SKM-1 treated with dmso at 0.1 percent for 144 hours (cell line): ENCODE results near the gene SEBOX.

Source experiments
- DNase-seq: peaks from one replicate; lab custom pipeline; 2025; ENCODE audit not compliant: unreplicated experiment; lab: John Stamatoyannopoulos, UW

Gene SEBOX

DNA sequence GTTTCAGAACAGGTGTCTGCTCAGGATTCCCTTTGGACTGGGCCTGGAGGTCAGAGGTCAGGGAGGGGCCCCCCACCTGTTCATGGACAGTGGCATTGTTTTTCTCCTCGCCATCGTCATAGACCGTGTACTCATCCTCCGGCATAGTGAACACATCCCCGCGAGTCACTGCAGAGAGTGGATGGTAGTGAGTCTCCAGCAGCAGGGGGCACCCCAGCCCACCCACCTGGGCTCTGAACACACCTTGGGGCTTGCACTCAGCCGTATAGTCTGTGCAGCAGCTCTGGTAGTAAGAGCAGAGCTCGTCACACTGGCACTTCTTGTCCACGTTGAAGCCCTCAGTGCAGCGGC, 4.7 kb upstream of the SEBOX start:
- DNase-seq = no peak

DNA sequence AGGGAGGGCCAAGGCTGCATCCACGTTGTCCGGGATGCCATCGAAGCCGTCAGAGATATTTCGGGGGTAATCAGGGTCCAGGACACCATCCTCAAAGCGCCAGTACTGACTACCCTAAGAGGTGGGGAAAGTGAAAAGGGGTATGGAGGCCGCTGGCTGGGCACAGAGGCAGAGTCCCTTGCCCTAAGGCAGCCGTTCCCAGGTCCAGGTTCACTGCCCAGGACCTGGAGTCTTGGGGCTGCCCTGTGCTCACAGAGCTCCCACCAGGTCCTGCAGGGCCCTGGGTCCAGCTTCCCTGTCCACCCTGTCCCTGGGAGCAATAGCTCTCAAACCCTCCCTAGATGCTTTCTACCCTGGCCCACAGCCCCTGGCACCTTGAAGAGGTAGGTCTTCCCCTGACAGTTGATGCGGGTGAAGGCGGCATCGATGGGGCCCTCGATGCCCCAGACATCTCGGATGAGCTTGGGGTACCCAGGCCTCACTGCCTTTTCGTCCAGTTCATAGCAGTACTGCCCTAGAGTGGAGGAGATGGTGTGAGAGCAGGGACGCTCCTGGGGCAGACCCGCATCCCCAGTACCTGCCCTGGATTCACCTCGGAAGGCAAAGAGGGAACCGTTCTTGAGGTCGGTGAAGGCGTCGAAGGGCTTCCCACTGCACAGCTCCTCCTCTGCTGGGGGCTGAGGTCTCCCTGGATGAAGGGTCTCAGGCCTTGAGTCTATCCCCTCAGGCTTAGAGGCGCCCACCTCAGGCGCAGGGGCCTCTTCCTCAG, 4.1 kb upstream of the SEBOX start:
- no peak for DNase-seq

DNA sequence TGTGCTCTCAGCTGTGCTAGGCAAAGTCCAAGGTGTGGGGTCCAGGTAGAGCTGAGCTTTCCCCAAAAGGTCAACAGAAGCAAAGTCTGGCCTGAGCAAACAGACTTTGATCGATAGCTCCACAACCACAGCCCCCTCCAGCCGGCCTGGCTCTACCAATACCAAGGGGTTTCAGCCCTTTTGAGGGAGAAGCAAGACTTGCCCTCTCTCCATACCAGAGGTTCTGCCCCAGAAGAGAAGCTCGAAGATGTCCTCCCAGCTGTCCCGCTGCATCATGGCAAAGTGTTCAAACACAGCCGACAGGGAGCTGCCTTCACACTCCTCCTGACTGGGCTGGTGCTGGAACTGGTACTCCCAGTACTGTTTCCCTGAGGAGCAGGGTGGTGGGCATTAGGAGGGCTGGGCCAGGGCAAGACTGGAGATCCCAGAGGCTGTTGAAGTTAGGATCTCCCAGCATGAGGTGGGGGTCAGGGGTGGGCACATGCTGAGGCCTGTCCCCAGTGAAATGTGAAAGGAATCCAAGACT, 3.4 kb upstream of the SEBOX start:
- no peak for DNase-seq

DNA sequence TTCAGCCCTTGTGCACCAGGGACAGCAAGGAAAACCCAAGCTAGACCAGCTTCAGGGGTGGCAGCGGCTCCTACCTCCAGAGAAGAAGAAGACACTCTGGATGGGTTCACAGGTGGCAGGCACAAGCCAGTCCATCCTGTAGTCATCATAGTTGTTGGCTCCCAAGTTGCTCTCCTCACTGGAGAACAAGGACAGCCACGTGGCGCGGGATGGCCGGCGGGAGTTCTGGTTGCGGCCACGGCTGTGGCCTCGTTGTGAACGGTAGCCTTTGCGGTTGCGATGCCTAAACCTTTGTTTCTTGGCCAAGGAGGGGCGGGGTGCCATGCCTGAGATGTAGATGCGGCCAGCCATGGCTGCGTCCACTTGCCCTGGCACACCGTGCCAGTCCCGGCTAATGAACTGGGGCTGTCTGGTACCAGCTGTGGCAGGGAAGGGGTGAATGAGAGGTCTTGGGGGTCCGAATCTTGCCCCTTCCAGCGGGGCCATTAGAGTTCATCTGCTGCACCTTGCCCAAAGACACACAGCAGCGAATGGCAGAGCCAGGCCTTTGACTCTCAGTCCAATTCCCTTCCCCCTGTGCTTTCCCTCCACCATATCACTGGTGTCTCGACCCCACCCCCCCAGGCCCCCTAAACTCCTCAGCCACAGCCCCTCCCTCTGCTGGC, 2.8 kb upstream of the SEBOX start:
- no peak for DNase-seq

DNA sequence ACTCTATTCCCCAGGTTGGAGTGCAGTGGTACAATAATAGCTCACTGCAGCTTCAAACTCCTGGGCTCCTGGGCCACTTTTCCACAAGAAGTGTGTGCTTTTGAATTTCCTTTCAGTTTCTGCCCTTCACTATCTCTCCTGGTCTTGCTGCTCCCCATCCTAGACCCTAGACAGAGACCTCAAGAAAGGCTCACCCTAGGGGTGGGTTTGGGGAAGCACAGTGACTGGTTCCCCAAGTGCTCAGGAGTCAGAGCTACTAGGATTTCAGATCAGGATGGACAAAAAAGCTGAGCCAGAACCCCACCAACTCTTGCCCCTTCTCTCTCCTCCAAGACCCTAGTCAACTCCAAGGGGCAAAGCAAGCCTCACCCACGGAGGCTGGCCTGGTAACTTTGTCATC, 1.6 kb upstream of the SEBOX start:
- DNase-seq = no peak

DNA sequence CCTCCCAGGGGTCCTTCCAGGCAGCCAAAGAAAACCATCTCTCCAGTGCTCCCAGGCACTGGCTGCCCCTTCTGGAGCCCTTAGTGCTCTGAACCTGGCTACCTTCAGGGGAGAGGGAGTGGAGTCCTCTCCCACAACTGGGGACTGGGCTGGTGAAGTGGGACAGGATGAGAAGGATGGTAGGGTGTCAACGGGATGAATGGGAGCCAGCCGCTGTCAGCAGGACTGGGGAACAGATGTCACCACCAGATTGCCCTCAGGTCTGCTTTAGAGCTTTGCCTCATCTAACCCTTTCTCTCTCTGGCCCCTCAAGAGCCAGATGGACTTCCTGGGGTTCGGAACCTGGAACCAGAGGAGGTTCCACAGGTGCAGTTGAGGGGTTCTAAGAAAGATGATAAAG, 488 bp upstream of the SEBOX start:
- no peak for DNase-seq

DNA sequence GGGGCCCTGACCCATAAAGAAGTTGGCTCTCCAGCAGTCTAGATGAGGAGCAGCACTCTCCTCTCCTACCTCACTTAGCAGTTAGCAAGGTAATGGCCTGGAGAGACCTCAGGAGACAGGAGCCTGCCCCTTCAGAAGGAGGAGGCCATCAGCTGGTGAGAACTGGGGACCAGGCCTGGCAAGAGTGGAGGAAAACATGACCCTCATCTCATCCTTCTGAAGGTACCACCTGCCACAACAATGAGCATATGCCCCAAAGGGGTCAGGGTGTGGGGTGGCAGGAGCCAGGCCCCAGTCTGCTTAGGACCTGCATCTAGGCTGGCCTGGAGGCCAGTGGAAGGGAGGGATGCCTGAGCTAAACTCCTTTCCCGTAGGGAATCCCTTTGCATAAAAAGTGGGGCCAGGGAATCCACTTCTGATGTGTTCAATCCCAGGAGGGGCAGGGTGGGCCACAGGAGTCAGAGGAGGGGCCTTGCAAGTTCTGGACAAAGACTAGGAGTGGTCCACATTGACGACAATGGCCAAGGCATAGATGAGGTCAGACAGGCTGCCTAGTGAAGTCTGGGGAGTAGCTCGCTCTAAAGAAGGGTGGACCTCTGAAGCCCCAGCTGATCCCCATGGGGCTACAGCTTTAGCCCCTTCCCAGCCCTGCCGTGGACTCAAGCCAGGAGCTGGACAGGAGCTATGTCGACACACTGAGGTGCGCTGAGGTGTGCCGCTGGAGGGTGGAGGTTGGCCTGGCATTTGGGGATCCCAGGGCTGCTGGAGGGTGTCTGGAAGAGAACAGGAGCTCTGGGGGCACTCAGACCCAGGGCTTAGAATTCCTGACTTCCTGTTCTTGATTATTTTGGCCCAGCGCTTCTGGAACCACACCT, 986 bp downstream of the SEBOX start:
- no peak for DNase-seq

DNA sequence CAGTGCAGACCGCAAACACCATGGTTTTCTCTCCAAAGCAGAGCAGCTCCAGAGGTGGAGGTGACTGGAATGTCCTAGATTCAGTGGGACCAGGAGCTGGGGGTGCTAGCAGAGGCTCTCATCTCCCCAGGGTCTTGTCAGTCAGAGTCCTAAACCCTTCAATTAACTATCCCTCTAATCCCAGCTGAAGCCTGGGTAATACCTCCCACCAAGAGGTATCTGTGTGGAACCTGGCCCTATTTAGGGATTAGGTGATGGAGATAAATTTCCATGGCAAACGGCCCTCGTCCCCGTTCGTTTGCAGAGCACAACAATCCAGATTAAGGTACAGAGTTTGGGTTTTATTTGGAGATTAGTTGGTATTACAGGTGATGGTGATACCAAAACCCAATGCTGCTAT, 1.8 kb downstream of the SEBOX start:
- DNase-seq = no peak

DNA sequence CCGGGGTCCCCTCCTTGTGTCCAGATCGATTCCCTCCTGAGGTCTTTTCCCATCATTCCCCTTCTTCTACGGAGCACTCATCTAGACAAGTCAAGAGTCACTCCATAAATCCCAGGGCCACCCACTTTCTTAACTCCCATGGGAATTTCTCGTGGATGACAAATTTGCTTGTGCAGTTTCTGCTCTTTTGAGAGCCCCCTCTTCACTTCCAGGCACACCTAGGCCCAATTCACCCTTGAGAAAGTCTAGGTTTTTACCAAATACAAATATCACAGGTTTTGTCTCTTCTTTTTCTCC, 7.2 kb downstream of the SEBOX start:
- DNase-seq = no peak

DNA sequence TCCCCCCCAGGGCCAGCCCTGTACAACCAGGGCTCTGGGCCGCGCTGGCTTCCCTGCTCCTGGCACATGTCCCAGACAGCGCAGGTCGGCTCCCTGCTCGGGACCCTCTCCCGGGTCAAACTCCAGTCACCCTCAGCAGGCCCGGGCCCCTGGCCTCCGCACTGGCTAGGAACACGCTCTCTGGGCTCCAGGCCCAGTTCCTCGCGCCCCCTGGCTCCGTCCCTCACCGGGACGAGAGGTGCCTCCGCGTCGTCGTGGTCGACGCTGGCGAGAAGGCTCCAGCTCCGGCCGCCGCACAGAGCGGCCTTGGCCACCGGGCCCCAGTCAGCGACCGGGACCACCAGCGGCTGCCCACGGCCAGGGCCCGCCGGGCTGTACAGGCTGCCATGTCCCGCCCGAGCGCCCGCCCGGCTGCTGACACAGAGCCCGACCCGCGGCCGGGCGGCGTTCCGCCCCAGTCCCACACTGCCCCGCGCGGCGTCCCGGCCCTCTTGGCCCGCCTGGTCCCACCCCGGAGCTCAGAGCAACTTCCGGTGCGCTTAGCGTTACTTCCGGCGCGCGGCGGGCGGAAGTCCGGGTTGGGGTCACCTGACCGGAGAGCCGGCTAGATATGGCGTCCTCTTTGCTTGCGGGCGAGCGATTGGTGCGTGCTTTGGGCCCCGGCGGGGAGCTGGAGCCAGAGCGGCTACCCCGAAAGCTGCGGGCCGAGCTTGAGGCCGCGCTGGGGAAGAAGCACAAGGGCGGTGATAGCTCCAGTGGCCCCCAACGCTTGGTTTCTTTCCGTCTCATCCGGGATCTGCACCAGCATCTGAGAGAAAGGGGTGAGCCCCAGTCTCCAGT, 7.7 kb downstream of the SEBOX start, which contains the start of gene POLDIP2:
TSS of gene POLDIP2 (minus strand) at position 467 of the 840 bp plus-strand sequence. CDS start at position 388, 79 bp downstream.
- DNase-seq = peak; percentile 85

DNA sequence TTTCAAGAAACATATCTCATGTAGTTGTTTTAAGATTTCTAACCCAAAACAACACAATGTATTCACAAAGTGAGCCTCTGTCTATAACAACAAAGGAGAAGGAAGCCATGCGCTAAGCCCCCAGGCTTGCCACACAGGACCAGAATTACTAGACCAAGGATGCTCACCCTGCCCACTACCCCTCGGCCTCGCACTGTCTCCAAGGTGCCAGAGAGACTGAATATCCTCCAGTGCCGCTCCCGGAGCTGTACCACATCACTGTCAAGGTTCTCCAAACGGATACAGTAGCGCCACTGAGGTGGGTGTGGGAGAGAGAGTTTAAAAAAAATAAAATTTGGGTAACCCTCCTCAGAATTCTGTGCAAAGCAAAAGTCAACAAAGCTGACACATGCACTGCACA, 14.7 kb downstream of the SEBOX start:
- no peak for DNase-seq

DNA sequence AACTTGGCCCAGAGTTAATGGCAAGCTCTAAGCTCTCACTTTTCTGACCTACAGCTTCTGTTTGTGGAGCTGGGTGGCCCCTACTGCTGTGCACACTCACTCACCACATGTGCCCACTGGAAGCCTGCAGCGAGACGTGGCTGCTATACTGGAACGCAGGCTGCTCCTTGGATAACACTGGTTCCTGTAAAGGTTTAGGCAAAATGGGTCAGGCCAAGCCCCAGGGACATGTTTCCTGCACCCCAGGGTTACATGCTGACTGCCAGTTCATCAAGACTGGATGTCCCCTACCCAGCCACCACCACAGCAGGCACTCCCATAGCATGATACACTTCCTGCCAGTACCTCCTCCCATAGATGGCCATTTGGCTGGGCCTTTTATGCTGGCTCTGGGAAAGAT, 16.0 kb downstream of the SEBOX start:
- no peak for DNase-seq

DNA sequence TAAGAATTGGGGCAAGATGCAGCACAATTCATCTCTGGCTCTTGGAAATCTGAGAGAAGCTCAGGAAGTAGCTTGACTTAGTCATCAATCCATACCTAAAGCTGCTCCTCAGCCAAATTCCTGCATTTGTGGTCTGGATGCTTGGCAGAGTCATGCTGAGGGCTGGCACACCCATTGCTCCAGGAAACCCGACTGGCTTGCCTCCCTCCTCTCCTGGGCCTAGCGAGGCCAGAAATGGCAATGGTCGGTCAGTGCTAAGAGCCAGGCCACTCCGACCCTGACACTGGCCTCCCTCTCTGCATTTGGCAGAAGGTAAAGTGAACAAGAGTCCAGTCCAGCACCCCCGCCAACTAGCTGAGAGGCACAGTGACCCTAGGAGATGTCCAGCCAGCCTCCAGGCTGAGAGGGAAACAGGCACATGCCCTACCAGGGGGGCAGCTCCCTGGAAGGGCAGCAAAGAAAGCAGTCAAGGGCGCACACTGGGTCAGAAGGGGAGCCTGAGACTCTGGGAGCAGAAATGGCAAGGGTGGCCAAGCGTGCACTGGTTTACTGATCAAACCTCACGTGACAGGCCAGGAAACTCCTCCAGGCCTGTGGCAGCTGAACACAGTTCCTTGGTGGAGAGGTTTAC, 17.6 kb downstream of the SEBOX start:
- DNase-seq = no peak

DNA sequence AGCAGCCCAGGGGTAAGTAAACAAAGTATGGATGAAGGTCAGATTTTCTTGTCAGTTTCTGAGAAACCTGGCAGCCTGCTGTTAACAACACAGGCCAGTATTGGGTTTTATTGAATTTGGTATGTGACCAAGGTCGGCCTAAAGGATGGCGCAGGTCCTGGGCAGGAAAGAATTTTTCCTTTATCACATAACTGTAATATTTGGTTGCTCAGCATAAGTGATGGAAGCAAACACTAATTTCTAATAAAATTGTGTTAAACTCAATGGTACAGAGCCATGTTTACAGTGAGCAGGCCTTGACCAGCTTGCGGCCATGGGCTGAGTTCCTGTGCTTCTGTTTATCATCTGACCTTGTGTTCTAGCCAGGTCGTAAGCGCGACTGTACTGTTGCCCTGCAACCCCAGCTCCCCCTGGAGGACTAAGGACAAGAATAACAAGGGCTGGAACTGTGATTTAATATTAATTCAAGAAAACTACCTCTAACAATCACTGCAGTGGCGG, 18.2 kb downstream of the SEBOX start:
- DNase-seq = no peak

DNA sequence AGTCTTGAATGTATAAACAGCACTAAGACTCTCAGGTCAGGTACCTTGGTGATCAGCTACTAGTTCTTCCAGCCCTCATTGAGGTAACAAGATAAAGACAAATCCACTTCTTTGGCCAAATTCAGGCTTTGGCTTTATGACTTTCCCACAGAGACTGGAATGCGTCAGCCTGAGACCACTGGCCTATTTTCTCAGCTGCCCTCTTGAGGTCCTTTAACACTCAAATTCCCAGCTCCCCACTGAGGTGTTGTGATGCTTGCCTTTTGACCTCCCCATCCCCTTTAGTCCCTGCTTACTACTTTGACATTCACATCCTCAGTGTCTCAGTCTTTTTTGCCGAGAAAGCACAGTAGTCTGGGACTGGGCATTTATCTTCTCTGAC, 18.8 kb downstream of the SEBOX start:
- DNase-seq = no peak

DNA sequence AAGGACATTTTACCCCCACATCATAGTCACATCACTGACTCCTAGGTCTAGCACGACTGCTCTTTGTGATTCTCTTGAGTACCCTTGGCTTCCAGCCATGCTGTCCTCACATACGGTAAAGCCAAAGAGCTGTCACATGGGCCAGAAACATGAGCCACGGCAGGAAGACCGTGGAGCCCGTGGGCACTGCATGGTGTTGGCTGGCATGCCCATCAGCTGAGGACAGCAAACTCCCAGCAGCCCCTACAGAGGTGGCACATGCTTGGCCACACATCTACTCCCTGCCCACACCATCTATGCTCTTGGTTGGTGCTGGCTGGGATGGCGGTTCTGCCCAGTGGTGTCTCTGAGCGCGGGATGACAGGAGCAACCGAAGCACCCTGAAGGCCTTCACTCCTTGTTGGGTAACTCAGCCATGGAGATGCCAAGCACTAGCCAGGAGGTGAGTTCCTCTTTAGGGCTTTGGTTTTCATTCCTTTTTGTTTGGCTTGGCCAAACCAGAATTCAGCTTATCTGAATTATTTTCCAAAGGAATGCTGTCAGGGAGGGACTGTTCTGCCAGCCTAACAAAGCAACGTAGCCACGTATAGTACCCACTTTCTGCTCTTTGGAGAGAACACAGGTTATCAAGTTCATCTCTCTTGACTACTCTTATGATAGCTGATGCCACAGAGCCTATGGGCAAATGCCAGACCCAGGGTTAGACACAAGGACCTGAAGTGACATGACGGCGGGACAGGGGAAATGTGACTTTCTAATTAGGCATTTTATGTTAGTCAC, 19.4 kb downstream of the SEBOX start:
- no peak for DNase-seq

DNA sequence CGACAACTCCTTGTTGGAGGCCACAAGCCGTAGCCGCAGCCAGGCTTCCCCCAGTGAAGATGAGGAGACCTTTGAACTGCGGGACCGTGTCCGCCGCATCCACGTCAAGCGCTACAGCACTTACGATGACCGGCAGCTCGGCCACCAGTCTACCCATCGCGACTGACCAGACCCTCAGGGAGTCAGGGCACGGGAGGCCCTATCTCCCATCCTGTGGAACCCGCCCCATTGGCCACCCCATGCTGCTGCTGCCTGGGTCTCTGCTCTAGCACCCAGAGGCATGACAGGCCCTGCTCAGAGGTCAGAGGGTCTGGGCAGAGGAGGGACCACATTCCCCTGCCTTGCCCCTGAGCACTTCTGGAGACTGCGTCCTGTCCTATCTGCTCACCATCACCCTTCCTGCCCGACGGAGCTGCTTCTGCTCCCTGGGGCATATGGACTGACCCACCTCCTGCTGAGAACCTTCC, 20.5 kb downstream of the SEBOX start:
- no peak for DNase-seq

DNA sequence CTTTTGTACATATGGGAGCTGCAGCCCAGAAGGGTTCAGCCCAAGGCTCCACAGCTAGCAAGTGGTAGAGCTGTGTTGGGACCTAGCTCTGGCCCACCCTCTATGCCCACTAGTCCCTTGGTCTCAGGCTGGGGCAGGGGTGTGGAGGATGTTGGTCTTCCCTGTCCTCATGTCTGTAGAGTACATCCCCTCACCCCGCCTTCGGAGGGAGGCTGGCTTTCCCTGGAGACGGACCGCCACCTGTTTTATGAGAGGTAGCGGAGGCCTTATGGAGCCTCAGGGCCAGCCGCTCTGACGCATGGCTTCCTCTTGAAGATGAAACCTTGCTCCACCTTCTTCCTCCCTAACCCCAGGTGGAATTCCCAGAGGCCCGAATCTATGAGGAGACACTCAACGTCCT, 21.0 kb downstream of the SEBOX start:
- DNase-seq = no peak

DNA sequence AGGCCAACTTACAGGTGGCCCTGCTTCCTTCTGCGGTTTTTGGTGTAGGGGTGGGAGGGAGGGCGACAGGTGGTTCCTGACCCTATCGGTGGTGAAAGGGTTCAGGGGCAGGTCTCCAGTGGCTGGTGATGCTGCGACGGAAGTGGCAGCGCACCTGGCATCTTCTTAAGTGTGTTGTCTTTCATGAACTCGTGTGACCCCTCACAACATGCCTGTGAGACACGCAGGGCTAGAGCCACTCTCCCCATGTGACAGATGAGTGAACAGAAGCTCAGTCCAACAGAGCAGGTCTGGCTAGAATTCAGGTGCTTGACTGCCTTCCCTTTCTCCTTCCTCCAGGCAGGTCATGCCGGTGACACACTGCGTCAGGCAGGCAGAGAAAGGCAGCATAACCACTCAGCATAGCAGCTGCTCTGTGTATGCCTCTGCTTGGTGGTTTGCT, 21.5 kb downstream of the SEBOX start:
- DNase-seq = no peak
